ENCODE measurements around the gene FAM163B. TPM values are rescaled to one million over a fixed set of nuclear protein-coding genes. Genes with fewer than 3 reads are reported as not detected.
A peak's percentile ranks its signal among the peaks of the same experiment; 100 is the strongest.

The FAM163B gene
- total and polyA plus RNA-seq, 2 of the 8 experiments (the other 6 are each of a cell fraction or from before 2014, with no cell fraction given), result 0.63 to 1.0 TPM

DNA sequence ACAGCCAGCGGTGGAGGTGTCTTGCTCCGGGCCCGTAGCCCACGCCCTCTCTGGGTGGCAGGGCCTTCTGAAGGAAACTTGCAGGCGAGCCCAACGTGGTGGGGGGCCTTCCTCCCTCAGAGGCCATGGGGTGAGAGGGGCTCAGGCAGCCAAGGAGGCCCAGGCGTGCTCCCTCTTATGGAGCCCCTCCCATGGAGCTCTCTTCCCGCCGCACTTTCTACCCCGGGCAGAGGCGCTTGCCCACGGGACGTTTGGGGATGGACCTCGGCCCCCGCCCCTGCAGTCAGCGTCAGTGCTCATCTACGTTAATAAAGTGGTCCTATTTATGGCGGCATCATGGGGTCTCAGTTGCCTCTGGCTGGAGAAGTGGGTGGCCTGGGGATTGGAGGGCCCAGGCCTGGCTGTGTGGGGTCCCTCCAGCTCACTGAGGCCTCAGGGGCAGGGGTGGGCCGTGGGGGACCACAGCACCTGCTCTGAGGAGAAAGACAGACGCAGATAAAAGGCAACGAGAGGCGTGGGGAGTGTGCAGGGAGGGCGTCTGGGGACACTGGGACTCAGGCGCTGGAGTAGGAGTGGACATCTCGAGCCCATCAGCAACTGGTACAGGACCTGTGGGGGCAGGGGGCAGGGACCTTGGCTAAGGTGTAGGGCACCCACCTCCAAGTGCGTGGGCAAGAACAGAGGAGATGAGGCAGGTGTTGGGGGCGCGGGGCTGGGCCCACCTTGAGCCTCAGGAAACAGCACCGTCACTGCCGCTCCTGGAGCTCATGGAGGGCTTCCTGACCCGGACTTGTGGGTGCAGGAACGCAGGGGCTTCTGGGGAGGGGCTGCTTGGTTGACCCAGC, 33.8 kb downstream of the FAM163B start:
- 88% methylated on average over 22 of the region's 32 CpGs; no CpG with 5 or more reads in 1 of the 2 experiments for WGBS, 2 experiments (ENCODE audit: extremely low coverage in 1 of 2, insufficient coverage in 1 of 2, insufficient read length in 1 of 2, insufficient replicate concordance in 2 of 2, low coverage in 1 of 2, low lambda C conversion rate in 2 of 2, missing lambda C conversion rate in 1 of 2)
- Histone ChIP-seq H4K91ac (replicated peaks; ENCODE audit: insufficient read length, low read length) (no peak overlapping the region), H2BK120ac (replicated peaks; ENCODE audit: low read depth, low read length) (no peak overlapping the region), H3K27me3 (replicated peaks in 1 of 4; ENCODE audit: control insufficient read depth in 3 of 4, extremely low read depth in 1 of 4, insufficient read depth in 3 of 4, low read length in 3 of 4) (0 out of 7 replicates have a peak, but pooled peaks cover 0 to 2% (median 0%) of the 10 kb centered on the region in 4 experiments), H3K36me3 (ENCODE audit: control insufficient read depth in 2 of 4, insufficient read depth in 4 of 4, low read length in 3 of 4) (no peaks in the 10 kb centered on the region), H3K79me2 (ENCODE audit: control insufficient read depth in 1 of 2, insufficient read depth in 2 of 2, low read length in 2 of 2) (no peaks in the 10 kb centered on the region), H3K56ac (replicated peaks; ENCODE audit: insufficient read length, low read depth, low read length) (no peak overlapping the region), H3K9me3 (ENCODE audit: insufficient read depth in 2 of 2, low read depth in 1 of 2, low read length in 1 of 2) (no peaks in the 10 kb centered on the region), H3K23ac (ENCODE audit: insufficient read length) (no peak overlapping the region), H4K20me1 (replicated peaks in 1 of 2; ENCODE audit: control insufficient read depth in 1 of 2, insufficient read depth in 2 of 2, low read length in 2 of 2) (no peaks in the 10 kb centered on the region), H2BK15ac (ENCODE audit: low read length) (no peak overlapping the region), H2BK12ac (ENCODE audit: low read depth, low read length) (no peak overlapping the region), H2BK20ac (ENCODE audit: low read length) (no peak overlapping the region), H3K4me1 (replicated peaks in 1 of 4; ENCODE audit: control insufficient read depth in 3 of 4, insufficient read depth in 4 of 4, low read length in 3 of 4) (peaks cover 0 to 8% (median 1%) of the 10 kb centered on the region in 4 experiments; a peak in 5 of 7 replicates), H3K27ac (ENCODE audit: low read depth, low read length) (no peak overlapping the region), H2BK5ac (ENCODE audit: low read depth, low read length) (no peak overlapping the region), H4K5ac (ENCODE audit: insufficient read length, low read depth, low read length) (no peak overlapping the region), H3K23me2 (ENCODE audit: low read depth, low read length) (no peaks in the 10 kb centered on the region), H3K79me1 (ENCODE audit: low read depth, low read length) (no peaks in the 10 kb centered on the region), H2AK5ac (ENCODE audit: low read depth, low read length) (no peak overlapping the region), H3K4me3 (ENCODE audit: extremely low read depth in 1 of 4, insufficient read depth in 2 of 4, low read depth in 3 of 4, low read length in 4 of 4) (no peak overlapping the region), H3K9ac (replicated peaks in 1 of 4; ENCODE audit: extremely low read depth in 1 of 4, low read depth in 3 of 4, low read length in 3 of 4) (no peak overlapping the region), H3K4ac (replicated peaks; ENCODE audit: insufficient read length, low read depth, low read length) (no peak overlapping the region), H2AFZ (ENCODE audit: low read length) (no peak overlapping the region), H3K4me2 (ENCODE audit: insufficient read depth in 1 of 2, low read depth in 2 of 2, low read length in 2 of 2) (no peak overlapping the region), H3K14ac (ENCODE audit: insufficient read length) (no peak overlapping the region), H3K18ac (ENCODE audit: extremely low read depth, low read length) (no peak overlapping the region), H4K8ac (ENCODE audit: extremely low read depth, insufficient read depth, low read length) (0 out of 2 replicates have a peak overlapping the region, but pooled peaks have one; percentile 14)
- FAIRE-seq (no peak), DNase-seq (ENCODE audit: low read depth in 1 of 2, low spot score in 2 of 2) (no peak)
- no peak for TF ChIP-seq KDM1A (IDR thresholded peaks at IDR 0.05; ENCODE audit: borderline replicate concordance, low read length)
- TF ChIP-seq CHD2 (IDR thresholded peaks at IDR 0.05; ENCODE audit: low read length), result no peak
- no peak for TF ChIP-seq EZH2 (IDR thresholded peaks at IDR 0.05; ENCODE audit: low read depth, low read length, severe bottlenecking)
- TF ChIP-seq SUZ12 (IDR thresholded peaks at IDR 0.05; ENCODE audit: low read length), result no peak
- no peak for TF ChIP-seq BCL11A (IDR thresholded peaks at IDR 0.05; ENCODE audit: low read depth in 2 of 2, low read length in 2 of 2)
- ChIA-PET CTCF (ENCODE audit: partially characterized antibody) (interaction anchor here (0.7 to 4.9 kb wide), 9 partner anchors 9 to 154 kb away, joined by 3 to 18 read pairs (median 3); no protein-coding TSS in a partner anchor), POLR2A (ENCODE audit: partially characterized antibody) (interaction anchor here (0.7 to 1.1 kb wide), 2 partner anchors 11 to 17 kb away, joined by 3 read pairs; no protein-coding TSS in a partner anchor)

Data from H1 (cell line).